HG03439 (cell line): ENCODE data around the gene UBFD1.
"Not testable (repeated sequence)": the region's sequence is repeated elsewhere in the genome, so short reads cannot be mapped to it uniquely, and the experiment has no call there.

Experiments
- ATAC-seq: cut with Tn5 transposase; IDR thresholded peaks from one replicate; pipeline ENCODE4 v1.9.1; 2021; ENCODE audit warnings: mild to moderate bottlenecking, moderate library complexity; ENCODE audit not compliant: unreplicated experiment

The UBFD1 gene, protein sequence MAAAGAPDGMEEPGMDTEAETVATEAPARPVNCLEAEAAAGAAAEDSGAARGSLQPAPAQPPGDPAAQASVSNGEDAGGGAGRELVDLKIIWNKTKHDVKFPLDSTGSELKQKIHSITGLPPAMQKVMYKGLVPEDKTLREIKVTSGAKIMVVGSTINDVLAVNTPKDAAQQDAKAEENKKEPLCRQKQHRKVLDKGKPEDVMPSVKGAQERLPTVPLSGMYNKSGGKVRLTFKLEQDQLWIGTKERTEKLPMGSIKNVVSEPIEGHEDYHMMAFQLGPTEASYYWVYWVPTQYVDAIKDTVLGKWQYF

DNA sequence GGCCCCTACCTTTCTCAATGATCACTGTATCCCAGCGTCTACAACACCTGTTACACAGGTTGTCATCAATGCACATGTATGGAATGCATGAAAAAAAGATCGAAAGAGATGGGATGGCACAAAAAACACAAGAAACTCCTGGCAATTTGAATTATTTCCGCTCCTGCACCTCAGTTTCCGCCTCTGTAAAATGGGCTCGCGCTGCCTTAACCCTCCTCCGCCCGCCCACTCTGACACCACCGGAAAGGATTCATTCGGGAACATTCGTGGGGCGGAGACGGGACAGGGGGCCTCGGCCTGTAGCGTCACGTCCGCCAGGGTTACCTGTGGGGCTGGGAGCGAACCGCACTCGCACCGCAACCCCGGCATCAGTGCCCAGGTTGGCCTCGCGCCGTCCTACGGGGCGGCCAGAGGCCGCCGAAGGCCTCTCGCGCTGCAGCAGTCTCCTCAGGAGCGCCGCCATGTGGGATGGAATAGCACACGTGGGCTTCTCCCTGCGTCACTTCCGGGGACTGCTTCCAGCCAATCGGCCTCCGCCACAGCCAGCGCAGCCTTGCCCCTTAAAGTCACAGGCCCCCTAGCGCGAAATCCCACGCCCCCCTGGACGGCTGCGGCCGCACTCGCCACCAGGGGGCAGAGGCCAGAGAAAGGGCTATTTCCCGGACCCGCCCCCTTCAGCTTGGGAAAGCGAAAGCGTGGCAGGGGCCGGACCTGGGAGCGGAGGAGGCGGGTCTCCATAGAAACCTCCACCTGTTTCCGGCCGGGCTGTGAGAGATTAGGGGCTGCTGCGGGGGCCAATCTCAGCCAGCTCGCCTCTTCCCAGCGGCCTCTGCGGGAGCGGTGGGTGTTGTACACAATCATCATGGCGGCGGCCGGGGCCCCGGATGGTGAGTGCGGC is at the start of gene UBFD1, which contains the start of gene EARS2:
UBFD1 (plus strand) TSS at position 847 of the 898 bp plus-strand sequence; CDS start at position 863, 16 bp downstream.
EARS2 (minus strand) TSS at position 470 of the 898 bp plus-strand sequence; CDS start at position 463, 7 bp downstream.
- peak; percentile 88 for ATAC-seq

DNA sequence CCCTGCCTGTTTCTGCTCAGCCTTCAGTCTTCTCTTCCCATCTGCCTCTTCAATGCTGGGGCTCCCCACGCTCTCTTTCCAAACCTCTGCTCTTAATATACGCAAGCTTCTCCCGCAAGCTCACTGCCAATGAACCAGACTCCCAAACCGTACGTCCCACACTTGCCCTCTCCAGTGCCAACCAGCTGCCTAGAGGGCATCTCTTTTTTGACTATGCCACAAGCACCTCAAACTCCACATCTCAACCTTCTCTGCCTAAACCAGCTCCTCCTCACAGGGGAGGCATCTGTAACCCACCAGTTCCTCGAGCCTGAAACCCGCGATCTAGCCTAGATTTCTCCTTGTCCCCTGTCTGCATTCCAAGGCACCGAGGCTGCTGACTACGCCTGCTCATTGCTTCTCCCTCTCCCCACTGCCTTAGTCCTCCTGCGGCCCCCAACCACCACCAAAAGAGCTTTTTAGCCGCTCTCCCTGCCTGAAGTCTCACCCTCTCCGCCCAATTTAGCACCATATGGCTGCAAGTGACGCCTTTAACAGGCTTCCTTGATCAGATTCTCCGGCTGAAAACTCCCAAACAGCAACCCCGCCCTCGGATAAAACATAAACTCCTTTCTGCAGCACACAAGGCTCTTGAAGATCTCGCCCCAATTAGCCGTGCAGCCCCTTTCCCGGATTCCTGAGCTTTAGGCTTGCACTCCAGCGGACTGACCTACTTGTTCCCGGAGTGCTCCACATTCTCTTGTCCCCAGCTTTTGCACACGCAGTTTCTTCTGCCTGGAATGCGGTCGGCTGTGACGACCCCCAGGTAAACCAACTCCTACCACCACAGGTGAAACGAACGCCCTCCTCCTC is 48.7 kb upstream of the UBFD1 start:
- ATAC-seq, result no peak

DNA sequence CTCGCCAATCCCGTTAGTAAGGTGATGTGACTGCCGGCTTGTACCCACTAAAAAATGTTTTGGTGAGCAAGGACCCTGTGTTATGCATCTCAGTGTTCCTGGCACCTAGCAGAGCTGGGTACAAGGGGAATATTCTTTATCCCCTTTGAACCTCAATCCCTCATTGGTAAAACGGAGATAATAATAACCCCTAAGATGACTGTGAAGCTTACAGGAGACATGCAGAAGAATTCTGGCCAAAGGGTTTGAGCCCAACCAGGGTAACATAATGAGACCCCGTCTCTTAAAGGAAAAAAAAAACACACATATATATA is 48.1 kb upstream of the UBFD1 start:
- no peak for ATAC-seq

DNA sequence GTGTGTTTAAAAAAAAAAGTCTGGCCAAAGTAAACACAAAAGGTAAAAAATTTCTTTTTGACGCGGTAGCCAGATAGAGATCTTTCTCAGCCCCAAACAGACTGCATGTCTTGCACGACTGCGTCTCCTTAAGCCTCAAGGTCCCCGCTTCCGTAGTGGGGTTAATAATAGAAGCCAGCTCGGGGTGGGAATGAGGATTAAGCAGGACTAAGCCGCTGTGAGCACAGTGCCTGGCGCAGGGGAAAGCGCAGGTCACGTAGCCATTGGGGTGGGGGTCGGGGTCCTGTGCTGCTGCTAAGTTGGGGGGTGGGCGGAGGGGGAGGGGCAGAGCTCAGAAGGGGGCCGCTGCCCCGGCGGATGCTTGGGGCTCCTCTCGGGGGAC is 47.8 kb upstream of the UBFD1 start:
- ATAC-seq, result peak; percentile 12

DNA sequence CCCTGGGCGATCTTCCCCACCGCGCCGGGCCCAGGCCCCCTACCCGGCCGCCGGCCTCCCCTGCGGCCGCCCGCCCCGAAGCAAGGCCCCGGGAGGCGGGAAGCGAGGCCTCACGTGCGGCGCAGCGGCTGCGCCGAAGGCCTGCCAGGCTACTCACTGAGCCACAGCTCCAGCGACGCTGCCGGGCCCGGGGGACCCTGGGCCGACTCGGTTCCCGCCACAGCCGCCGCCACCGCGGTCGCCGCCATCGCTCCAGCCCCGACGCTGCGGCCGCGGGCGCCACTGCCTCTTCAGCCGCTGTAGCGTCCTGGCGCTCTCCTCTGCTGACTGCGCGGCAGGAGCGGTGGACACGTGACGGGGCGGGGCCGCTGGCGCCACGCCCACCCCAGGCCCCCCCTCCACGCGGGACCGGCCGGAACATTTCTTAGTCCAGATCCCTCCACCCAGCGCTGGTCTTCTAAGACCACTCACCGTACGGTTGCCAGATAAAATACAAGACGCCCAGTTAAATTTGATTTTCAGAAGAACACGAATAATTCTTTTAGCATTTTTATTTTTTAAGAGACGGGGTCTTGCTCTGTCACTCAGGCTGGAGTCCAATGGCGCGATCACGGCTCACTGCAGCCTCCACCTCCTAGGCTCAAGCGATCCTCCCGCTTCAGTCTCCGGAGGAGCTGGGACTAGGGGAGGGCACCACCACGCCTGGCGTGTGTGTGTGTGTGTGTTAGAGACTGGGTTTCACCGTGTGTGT is 47.2 kb upstream of the UBFD1 start, which contains the start of gene GGA2:
GGA2 (minus strand) TSS at position 331 of the 751 bp plus-strand sequence; CDS start at position 248, 83 bp downstream.
- peak; percentile 71 for ATAC-seq

DNA sequence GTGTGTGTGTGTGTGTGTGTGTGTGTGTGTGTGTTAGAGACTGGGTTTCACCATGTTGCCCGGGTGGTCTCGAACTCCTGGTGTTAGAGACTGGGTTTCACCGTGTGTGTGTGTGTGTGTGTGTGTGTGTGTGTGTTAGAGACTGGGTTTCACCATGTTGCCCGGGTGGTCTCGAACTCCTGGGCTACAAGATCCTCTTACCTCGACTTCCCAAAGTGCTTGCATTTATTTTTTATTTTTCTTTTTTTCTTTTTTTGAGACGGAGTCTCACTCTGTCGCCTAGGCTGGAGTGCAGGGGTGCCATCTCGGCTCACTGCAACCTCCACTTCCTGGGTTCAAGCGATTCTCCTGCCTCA is 46.6 kb upstream of the UBFD1 start:
- not testable (repeated sequence) for ATAC-seq

DNA sequence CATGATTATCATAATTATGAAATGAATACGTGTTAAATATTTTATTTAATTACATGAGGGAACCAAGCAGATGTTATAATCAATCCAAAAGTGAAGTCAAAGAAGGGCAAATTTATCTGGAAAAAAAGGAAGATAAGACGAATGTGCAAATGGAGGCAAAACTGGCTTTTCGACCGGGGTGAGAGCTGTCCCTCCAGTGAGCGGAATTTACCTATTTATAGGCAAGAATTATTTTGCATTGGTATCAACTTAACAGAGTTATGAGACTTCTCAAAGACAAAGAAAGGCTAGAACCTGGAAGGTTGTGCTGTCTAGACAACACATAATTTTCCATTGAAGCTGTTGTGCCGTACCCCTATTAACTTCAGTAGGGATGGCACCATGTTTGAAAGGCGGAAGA is 45.8 kb upstream of the UBFD1 start:
- no peak for ATAC-seq

DNA sequence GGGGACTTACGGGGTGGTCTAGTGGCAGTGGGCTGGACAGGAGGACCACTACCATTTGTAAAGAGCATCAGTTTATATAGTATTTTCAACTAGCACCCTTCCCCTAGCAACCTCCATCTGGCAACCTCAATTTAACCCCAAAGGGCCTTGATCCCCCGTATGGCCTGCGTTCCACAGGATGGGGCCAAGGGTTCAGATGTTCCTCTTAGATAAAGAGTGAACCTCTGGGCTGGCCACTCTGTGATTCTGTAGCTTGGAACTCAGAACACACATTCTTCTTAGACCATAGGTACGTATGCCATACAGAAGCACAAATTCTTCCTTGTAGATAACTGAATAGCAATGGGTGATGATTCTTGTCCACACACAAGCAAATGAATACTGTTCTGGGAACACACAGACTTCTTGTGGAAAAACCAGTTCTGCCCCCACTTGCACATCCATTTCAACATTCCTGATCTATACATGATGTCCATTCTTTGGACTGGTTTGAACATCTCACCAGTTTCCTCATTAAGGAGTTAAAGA is 45.3 kb upstream of the UBFD1 start:
- no peak for ATAC-seq

DNA sequence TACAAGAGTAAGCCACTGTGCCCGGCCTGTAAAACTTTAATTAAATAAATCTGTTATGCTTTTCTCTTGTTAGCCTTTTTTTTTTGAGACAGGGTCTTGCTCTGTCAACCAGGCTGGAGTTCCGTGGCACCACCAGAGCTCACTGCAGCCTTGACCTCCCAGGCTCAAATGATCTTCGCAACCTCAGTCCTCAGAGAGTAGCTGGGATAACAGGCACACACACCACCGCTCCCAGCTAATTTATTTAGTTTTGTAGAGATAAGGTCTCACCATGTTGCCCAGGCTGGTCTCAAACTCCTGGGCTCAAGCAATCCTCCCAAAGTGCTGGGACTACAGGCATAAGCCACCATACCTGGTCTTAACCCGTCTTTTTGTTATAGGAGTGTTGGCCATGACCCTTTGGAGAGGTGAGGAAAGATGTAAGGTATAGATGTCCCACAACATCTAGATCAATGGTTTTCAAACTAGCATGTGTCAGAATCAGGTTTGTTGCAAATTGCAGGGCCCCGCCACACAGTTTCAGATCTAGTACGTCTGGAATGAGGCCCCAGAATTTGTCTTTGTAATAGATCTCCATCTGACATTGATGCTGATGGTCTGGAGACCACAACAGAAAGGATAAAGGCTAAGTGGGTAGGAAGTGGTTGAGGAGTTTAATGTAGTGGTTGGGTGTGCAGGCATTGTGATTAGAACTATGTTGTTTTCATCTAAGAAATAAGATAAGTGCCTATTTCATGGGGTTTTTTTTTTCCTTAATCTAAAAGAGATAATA is 43.0 kb upstream of the UBFD1 start:
- no peak for ATAC-seq

DNA sequence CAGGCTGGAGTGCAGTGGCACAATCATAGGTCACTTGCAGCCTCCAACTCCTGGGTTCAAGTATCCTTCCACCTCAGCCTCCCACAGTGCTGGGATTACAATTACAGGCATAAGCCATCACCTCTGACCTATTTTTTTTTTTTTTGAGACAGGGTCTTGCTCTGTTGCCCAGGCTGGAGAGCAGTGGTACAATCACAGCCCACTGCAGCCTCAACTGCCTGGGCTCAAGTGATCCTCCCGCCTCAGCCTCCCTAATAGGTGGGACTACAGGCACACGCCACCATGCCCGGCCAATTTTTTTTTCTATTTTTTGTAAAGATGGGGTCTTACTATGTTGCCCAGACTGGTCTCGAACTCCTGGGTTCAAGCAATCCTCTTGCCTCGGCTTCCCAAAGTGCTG is 41.6 kb upstream of the UBFD1 start:
- no peak for ATAC-seq

DNA sequence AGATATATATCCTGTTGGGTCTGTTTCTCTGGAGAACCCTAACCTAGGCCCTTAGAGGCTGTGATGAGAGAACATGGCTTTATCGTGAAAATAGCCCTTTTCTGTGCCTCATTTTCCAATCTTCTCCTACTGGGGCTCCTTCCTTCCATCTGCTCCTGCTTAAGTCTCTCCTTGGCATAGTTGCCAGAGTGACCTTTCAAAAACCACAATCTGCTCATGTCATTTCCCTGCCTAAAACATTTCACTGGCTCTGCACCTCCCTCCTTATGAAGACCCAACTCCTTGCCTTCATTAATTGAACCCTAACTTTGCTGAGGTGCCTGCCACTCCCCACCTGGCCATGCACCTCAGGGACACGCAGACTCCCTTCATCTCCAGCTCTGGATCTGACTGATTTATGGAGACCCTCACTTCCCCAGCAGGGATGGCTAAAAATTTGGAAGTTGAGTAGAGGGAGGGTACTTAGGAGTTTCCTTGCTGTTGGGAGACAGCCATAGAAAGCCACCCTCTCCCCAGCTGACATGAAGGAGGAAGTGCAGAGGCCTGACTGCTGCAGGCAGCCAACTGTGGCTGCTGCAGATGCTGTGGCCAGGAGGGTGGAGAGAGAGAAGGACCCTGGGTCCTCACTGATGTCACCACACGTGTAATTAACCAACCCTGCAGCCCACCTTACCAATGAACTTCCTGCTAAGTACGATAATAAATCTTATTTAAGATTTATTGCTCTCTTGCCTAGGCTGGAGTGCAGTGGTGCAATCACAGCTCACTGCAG is 41.0 kb upstream of the UBFD1 start:
- no peak for ATAC-seq

DNA sequence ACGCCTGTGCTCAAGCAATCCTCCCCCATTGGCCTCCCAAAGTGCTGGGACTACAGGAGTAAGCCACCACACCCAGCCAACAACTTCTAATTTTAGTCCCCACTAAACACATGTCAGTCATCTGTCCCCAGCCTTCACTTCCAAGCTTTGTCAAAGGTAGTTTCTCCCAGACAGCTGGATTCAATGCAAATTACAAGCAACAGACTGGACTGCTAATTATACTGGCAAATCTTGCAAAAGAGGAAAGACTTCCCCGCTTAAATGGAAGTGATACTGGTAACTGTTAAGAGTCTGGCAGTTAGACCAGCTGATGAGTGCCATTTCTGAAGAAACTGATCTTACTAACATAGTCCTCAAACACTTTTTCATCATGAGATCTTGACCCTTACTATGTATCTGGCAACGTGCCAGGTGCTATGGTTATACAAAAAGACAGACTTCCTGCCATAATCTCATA is 39.1 kb upstream of the UBFD1 start:
- no peak for ATAC-seq

DNA sequence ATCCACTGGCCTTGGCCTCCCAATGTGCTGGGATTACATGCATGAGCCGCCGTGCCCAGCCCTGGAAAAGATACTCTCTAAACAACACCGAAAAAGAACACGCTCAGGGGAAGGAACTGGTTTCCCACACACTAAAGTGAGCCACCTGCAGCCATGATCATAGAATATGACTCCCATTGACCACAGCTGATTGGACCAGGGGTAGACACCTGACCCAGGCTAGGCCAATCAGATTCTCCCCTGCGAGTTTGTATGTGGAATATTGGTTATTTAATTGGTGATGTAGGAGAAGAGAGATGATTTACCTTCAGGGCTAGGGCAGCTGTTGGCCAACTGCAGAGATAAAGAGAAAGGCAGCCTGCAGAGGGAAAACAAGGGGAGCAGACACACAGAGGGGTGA is 38.2 kb upstream of the UBFD1 start:
- no peak for ATAC-seq

DNA sequence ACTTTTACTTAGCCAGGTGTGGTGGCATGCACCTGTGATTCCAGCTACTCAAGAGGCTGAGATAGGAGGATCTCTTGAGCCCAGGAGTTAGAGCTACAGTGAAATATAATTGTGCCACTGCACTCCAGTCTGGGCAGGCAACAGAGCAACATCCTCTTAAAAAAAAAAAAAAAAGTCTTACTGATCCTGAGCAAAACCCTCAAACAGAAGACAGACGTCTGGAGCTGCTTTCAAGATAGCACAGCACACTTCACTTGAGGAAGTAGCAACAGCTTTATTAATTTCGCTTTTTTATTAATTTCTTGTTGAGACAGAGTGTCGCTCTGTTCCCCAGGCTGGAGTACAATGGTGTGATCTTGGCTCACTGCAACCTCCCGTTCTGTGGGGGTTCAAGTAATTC is 37.0 kb upstream of the UBFD1 start:
- no peak for ATAC-seq

DNA sequence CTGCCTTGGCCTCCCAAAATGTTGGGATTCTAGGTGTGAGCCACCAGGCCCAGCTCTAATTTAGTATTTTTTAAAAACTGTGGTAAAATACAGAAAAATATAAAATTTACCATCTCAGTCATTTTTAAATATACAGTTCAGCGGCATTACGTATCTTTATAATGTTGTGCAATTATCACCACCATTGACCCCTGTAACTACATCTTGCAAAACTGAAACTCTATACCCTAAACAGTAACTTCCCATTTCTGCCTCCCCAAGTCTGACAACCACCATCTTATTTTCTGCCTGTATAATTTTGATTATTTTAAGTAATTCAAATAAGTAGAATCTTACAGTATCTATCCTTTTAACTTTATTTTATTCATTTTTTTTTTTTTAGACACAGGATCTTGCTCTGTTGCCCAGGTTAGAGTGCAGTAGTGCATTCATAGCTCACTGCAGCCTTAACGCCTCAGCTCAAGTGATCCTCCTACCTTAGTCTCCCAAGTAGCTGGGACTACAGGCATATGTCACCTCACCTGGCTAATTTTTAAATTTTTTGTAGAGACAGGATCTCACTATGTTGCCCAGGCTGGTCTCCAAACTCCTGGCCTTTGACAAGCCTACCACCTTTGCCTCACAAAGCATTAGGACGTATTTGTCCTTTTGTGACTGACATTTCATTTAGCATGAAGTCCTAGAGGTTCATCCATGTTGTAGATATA is 36.3 kb upstream of the UBFD1 start:
- no peak for ATAC-seq

DNA sequence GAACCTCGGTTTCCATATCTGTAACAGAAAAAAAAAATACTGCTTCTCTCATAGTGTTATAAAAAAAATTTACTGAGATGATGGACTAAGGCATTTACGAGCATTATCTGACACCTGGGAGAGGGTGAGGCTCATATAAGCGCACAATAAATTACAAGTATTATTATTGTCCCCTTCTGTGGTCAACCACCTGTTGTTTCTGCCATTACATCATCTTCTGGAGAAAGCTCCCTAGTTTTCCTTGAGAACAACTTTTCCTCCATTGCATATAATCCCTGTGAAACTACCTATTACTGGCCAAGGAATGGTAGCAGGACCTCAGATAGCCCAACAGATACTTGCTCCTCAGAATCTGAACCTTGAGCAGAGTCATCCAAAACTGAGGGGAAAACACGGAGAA is 35.6 kb upstream of the UBFD1 start:
- ATAC-seq, result no peak

DNA sequence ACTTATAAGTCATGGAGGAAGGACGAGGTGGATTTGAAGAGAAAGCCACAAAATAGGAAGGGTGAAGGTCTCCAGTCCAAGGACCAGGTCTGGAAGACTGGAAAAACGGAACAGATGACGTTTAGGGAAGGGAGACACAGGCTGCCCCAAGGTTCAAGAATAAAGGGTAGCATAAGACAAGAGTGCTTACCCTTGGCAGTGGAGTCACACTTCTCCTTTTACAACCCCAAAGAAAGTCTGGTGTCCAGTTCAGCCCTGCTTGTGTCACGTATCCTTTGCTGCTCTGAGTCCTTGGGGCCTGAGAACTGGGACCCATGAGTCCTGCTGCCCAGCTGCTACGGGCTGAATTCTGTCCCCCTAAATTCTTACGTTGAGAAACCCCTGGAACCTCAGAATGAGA is 34.2 kb upstream of the UBFD1 start:
- ATAC-seq, result no peak

DNA sequence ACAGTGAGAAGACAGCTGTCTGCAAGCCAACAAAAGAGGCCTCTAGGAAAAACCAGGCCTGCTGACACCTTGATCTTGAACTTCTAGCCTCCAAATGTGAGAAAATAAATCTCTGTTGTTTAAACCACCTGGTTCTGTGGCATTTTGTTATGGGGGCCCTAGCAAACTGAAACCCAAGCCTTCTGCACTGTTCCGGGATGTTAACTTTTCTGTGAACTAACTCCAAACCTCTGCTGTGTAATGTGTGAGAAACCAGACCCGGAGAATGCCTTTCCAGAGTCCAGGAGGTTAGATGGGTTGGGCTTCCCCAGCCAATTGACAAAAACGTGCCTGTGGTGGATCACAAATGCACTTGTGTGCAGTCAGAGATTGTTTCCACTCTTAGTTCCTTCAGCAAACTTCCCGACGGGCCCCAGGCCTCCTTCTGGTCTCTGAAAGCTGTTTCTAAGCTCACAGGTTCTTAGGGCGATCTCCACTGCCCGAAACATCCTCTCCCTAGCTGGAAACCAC is 33.6 kb upstream of the UBFD1 start:
- no peak for ATAC-seq
